AG04450 (cell line): ENCODE measurements around the gene PYY. TPM values are rescaled to one million over a fixed set of nuclear protein-coding genes. Genes with fewer than 3 reads are reported as not detected.
"Not testable (repeated sequence)": the region's sequence is repeated elsewhere in the genome, so short reads cannot be mapped to it uniquely, and the experiment has no call there.

Source experiments
- CTCF ChIA-PET: fragments of 300-600, 350-600 bp; formaldehyde crosslinking; extraction: SDS; loops from one replicate; lab custom pipeline; 2022; ENCODE audit warnings: antibody characterized with exemption, inconsistent platforms; lab: Charles Lee
- POLR2A ChIA-PET: fragments of 350-600 bp; formaldehyde crosslinking; extraction: SDS; loops from one replicate; lab custom pipeline; 2021; ENCODE audit warnings: antibody characterized with exemption, inconsistent platforms; lab: Yijun Ruan, JAX
- DNase-seq: peaks from one replicate; pipeline ENCODE4 v3.0.0-alpha.2; 2011; ENCODE audit warnings: low read depth, low spot score
- H3K27ac ChIP-seq: one replicate; pipeline ENCODE4 v1.5.1; 2012; ENCODE audit warnings: low read depth, low read length, control low read depth
- H3K27me3 ChIP-seq: one replicate; pipeline ENCODE4 v1.6.0; 2012; ENCODE audit warnings: low read length; ENCODE audit not compliant: control insufficient read depth, insufficient read depth
- H3K4me3 ChIP-seq: 2 replicates; pipeline ENCODE4 v1.5.1; 2011; ENCODE audit warnings: mild to moderate bottlenecking, low read depth, low read length, control low read depth
- H3K9me3 ChIP-seq: 2 replicates; pipeline ENCODE4 v1.5.1; 2012; ENCODE audit warnings: low read length; ENCODE audit not compliant: control insufficient read depth, insufficient read depth
- CTCF ChIP-seq: IDR thresholded peaks from 2 replicates; pipeline ENCODE4 v1.5.1; 2011; ENCODE audit warnings: low read depth, low read length, control low read depth, inconsistent platforms
- polyA plus RNA-seq: library from polyadenylated mRNA; depleted of rRNA; stranded (reverse); fragments of >200 nt; gene quantifications from 2 replicates; pipeline ENCODE4 v1.2.3, GENCODE V29; 2011

PYY gene
- polyA plus RNA-seq, 1 experiment: not detected

- Histone ChIP-seq H3K9me3 (no peaks in the 10 kb centered on the region; the same call in 1 of the 2 replicates), H3K27me3 (peaks cover 9% of the 10 kb centered on the region), H3K27ac (no peak overlapping the region), H3K4me3 (no peak overlapping the region)
- no peak for DNase-seq
- ChIA-PET CTCF (interaction anchor here (10.1 kb wide), 1 partner anchor 56 kb away, joined by 123 read pairs; the partner anchor contains the start of gene PPY), POLR2A (no interaction called here)
- no peak for TF ChIP-seq CTCF
Observed at GRCh38 chr17:44000141-44000860, 46.6 kb upstream of the PYY start.

GRCh38 chr17:43999024-43999423 is 45.3 kb upstream of the PYY start:
- H3K27ac ChIP-seq: no peak overlapping the region
- peaks cover 10% of the 10 kb centered on the region for H3K27me3 ChIP-seq
- no peaks in the 10 kb centered on the region for H3K9me3 ChIP-seq
- TF ChIP-seq CTCF: no peak
- no peak for DNase-seq
- ChIA-PET CTCF (interaction anchor here (0.8 to 10.1 kb wide), 2 partner anchors 55 to 121 kb away, joined by 4 to 123 read pairs; partner anchors contain the start of gene PPY), POLR2A (interaction anchor here (0.6 kb wide), 1 partner anchor 51 kb away, joined by 6 read pairs; no protein-coding TSS in a partner anchor)
- H3K4me3 ChIP-seq: no peak overlapping the region

GRCh38 chr17:43998552-43998951 is 44.8 kb upstream of the PYY start:
- ChIA-PET POLR2A (interaction anchor here (0.6 kb wide), 1 partner anchor 52 kb away, joined by 6 read pairs; no protein-coding TSS in a partner anchor), CTCF (interaction anchor here (0.6 to 10.1 kb wide), 4 partner anchors 54 to 120 kb away, joined by 3 to 123 read pairs (median 4); partner anchors contain the start of gene PPY)
- DNase-seq: no peak

GRCh38 chr17:43997180-43997579 is 43.4 kb upstream of the PYY start:
- H3K9me3 ChIP-seq, DNase-seq, H3K4me3 ChIP-seq, POLR2A ChIA-PET, H3K27ac ChIP-seq: not testable (repeated sequence)
- H3K27me3 ChIP-seq: peaks cover 13% of the 10 kb centered on the region
- CTCF ChIA-PET: interaction anchor here (0.9 to 10.1 kb wide), 3 partner anchors 53 to 119 kb away, joined by 3 to 123 read pairs (median 4); partner anchors contain the start of gene PPY

More at GRCh38 chr17:43998552-43998951, 44.8 kb upstream of the PYY start:
- Histone ChIP-seq H3K27ac (no peak overlapping the region), H3K9me3 (no peaks in the 10 kb centered on the region), H3K4me3 (no peak overlapping the region), H3K27me3 (peaks cover 13% of the 10 kb centered on the region)
- TF ChIP-seq CTCF: no peak

GRCh38 chr17:43995150-43995471 is 41.4 kb upstream of the PYY start:
- H3K27ac ChIP-seq: no peak overlapping the region
- ChIA-PET CTCF (interaction anchor here (0.7 to 10.1 kb wide), 7 partner anchors 12 to 502 kb away, joined by 3 to 123 read pairs (median 6); partner anchors contain the start of gene PPY), POLR2A (no interaction called here)
- H3K27me3 ChIP-seq: peaks cover 13% of the 10 kb centered on the region
- no peak for TF ChIP-seq CTCF
- H3K4me3 ChIP-seq: no peak overlapping the region; the same call in 1 of the 2 replicates
- no peaks in the 10 kb centered on the region for H3K9me3 ChIP-seq
- no peak for DNase-seq
